ENCODE data around the gene SLC7A11. TPM values are rescaled to one million over a fixed set of nuclear protein-coding genes. Genes with fewer than 3 reads are reported as not detected.
A peak's percentile ranks its signal among the peaks of the same experiment; 100 is the strongest.

SLC7A11 gene
- total RNA-seq, 1 donor, result 55.7 TPM

DNA sequence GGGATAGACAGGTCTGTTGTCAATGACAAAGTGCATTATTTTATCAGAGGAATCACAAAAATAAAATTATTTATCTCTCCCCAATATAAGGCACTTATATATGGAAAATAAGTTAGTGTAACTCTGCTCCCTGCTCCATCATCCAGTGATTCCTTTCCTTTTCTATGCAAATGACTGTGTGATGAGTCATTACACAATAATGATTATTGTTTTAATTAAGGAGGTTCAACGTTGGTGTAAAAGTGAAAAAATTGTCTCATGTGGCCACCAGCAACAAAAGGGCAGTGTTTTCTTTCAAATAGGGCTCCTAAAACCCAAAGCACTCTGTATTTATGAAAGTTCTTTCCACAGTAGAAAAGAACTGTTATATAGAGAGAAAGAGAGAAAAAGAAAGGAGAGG, 16.7 kb downstream of the SLC7A11 start:
- TF ChIP-seq, protein P1, sequence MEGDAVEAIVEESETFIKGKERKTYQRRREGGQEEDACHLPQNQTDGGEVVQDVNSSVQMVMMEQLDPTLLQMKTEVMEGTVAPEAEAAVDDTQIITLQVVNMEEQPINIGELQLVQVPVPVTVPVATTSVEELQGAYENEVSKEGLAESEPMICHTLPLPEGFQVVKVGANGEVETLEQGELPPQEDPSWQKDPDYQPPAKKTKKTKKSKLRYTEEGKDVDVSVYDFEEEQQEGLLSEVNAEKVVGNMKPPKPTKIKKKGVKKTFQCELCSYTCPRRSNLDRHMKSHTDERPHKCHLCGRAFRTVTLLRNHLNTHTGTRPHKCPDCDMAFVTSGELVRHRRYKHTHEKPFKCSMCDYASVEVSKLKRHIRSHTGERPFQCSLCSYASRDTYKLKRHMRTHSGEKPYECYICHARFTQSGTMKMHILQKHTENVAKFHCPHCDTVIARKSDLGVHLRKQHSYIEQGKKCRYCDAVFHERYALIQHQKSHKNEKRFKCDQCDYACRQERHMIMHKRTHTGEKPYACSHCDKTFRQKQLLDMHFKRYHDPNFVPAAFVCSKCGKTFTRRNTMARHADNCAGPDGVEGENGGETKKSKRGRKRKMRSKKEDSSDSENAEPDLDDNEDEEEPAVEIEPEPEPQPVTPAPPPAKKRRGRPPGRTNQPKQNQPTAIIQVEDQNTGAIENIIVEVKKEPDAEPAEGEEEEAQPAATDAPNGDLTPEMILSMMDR (IDR thresholded peaks at IDR 0.05; ENCODE audit: extremely low read depth, low read depth, low read length), result no peak
- Histone ChIP-seq H4K20me1 (ENCODE audit: insufficient read depth, low read length) (no peaks in the 10 kb centered on the region), H3K79me2 (ENCODE audit: insufficient read depth, low read length) (no peaks in the 10 kb centered on the region), H3K27me3 (ENCODE audit: insufficient read depth, low read length) (no peaks in the 10 kb centered on the region), H3K4me1 (ENCODE audit: insufficient read depth, low read length) (peaks cover 17% of the 10 kb centered on the region), H3K4me2 (ENCODE audit: insufficient read depth, low read length) (peak overlapping the region; percentile 60), H3K4me3 (ENCODE audit: insufficient read depth, low read length) (peak overlapping the region; percentile 28), H3K36me3 (ENCODE audit: insufficient read depth, low read length) (no peaks in the 10 kb centered on the region), H3K9me3 (ENCODE audit: low read depth, low read length) (no peaks in the 10 kb centered on the region), H3K27ac (ENCODE audit: low read depth, low read length) (peak overlapping the region; percentile 24), H2AFZ (ENCODE audit: low read length) (peak overlapping the region; percentile 66)
- DNase-seq (ENCODE audit: insufficient read length, low spot score, missing footprints), result no peak

DNA sequence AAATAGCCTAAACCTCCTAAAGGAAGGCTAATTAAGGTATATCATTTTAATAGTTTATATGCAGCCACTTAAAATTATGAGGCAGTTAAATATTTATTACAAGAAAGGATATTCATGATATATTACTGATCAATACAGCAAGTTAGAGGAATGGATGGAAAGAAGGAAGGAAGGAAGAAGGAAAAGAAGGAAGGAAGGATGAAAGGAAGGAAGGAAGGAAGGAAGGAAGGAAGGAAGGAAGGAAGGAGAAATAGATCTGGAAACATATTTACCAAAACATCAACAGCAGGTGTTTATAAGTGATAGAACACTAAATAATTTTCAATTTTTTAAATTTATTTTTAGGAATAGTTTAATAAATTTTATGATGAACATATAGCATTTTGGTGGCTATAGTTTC, 17.5 kb downstream of the SLC7A11 start:
- DNase-seq (ENCODE audit: insufficient read length, low spot score, missing footprints), result no peak
- H3K36me3 ChIP-seq (ENCODE audit: insufficient read depth, low read length), result no peaks in the 10 kb centered on the region
- H3K4me3 ChIP-seq (ENCODE audit: insufficient read depth, low read length), result no peak overlapping the region
- H3K27ac ChIP-seq (ENCODE audit: low read depth, low read length), result no peak overlapping the region
- TF ChIP-seq, protein P1 (IDR thresholded peaks at IDR 0.05; ENCODE audit: extremely low read depth, low read depth, low read length), result no peak
- peaks cover 17% of the 10 kb centered on the region for H3K4me1 ChIP-seq (ENCODE audit: insufficient read depth, low read length)
- no peaks in the 10 kb centered on the region for H3K27me3 ChIP-seq (ENCODE audit: insufficient read depth, low read length)
- H3K4me2 ChIP-seq (ENCODE audit: insufficient read depth, low read length), result no peak overlapping the region
- no peak overlapping the region for H2AFZ ChIP-seq (ENCODE audit: low read length)
- no peaks in the 10 kb centered on the region for H3K79me2 ChIP-seq (ENCODE audit: insufficient read depth, low read length)
- no peaks in the 10 kb centered on the region for H4K20me1 ChIP-seq (ENCODE audit: insufficient read depth, low read length)
- H3K9me3 ChIP-seq (ENCODE audit: low read depth, low read length), result no peaks in the 10 kb centered on the region

DNA sequence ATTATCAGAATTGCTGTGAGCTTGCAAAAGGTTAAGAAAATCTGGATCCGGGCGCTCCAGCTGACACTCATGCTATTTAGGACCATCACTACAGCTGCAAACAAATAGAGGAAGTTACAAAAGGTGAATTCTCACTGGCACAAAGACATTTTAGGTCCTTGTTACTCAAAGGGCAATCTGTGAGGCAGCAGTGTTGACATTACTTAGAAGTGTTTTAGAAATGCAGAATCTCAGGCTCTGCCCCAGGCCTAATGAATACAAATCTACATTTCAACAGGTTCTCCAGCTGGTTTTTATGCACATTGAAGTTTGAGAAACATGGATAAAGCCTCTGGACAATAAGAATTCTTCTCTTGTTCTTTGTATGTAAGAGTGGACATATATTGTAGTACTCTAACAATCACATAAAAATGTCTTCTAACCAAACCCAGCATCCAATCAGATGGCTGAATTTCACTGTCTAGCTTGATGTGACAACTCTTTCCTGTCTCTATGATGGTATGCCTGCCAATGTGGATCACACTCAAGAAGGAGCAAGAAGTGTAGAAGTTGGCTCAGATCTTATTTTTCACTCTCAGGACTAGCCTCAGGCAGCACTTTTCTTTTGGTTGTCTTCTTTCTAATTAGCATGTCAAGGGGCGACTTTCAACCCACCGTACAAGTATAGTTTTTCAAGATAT, 18.8 kb downstream of the SLC7A11 start:
- DNase-seq (ENCODE audit: insufficient read length, low spot score, missing footprints), result no peak
- no peak overlapping the region for H3K4me2 ChIP-seq (ENCODE audit: insufficient read depth, low read length)
- peaks cover 14% of the 10 kb centered on the region for H3K4me1 ChIP-seq (ENCODE audit: insufficient read depth, low read length)

DNA sequence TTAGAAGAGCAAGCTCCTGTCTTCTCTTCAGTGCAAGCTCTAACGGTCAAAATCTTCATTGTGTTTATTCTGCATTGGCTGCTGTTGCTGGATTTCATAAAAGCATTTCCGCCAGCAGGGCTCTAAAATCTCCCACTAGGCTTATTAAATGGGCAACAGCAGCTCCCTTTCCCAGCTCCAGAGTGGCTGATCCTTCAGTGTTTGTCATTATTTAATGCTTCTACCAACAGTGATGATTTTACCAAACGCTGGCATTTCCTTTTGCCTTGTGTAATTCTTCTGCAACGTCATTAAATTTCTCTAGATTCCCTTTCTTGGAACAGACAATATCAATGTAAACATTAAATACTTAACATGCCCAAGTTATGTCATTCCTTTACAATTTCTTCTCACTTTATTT, 20.1 kb downstream of the SLC7A11 start:
- H3K27ac ChIP-seq (ENCODE audit: low read depth, low read length), result peak overlapping the region; percentile 31
- TF ChIP-seq, protein P1 (IDR thresholded peaks at IDR 0.05; ENCODE audit: extremely low read depth, low read depth, low read length), result no peak
- H3K9me3 ChIP-seq (ENCODE audit: low read depth, low read length), result no peaks in the 10 kb centered on the region
- H3K27me3 ChIP-seq (ENCODE audit: insufficient read depth, low read length), result no peaks in the 10 kb centered on the region
- no peaks in the 10 kb centered on the region for H3K79me2 ChIP-seq (ENCODE audit: insufficient read depth, low read length)
- no peaks in the 10 kb centered on the region for H4K20me1 ChIP-seq (ENCODE audit: insufficient read depth, low read length)
- H3K4me1 ChIP-seq (ENCODE audit: insufficient read depth, low read length), result peaks cover 14% of the 10 kb centered on the region
- H3K4me2 ChIP-seq (ENCODE audit: insufficient read depth, low read length), result peak overlapping the region; percentile 50
- no peak overlapping the region for H3K4me3 ChIP-seq (ENCODE audit: insufficient read depth, low read length)
- H2AFZ ChIP-seq (ENCODE audit: low read length), result peak overlapping the region; percentile 68
- DNase-seq (ENCODE audit: insufficient read length, low spot score, missing footprints), result peak; percentile 85
- peaks cover 3% of the 10 kb centered on the region for H3K36me3 ChIP-seq (ENCODE audit: insufficient read depth, low read length)

More for the DNA sequence above, 18.8 kb downstream of the SLC7A11 start:
- Histone ChIP-seq H3K4me3 (ENCODE audit: insufficient read depth, low read length) (no peak overlapping the region), H4K20me1 (ENCODE audit: insufficient read depth, low read length) (no peaks in the 10 kb centered on the region), H3K27me3 (ENCODE audit: insufficient read depth, low read length) (no peaks in the 10 kb centered on the region), H2AFZ (ENCODE audit: low read length) (no peak overlapping the region), H3K9me3 (ENCODE audit: low read depth, low read length) (no peaks in the 10 kb centered on the region), H3K27ac (ENCODE audit: low read depth, low read length) (no peak overlapping the region), H3K36me3 (ENCODE audit: insufficient read depth, low read length) (peaks cover 3% of the 10 kb centered on the region), H3K79me2 (ENCODE audit: insufficient read depth, low read length) (no peaks in the 10 kb centered on the region)
- TF ChIP-seq, protein P1 (IDR thresholded peaks at IDR 0.05; ENCODE audit: extremely low read depth, low read depth, low read length), result no peak
